ENCODE measurements around the gene CCDC92B. TPM values are rescaled to one million over a fixed set of nuclear protein-coding genes. Genes with fewer than 3 reads are reported as not detected.
A peak's percentile ranks its signal among the peaks of the same experiment; 100 is the strongest.

The CCDC92B gene
- total RNA-seq, 4 donors from 2014 or later: 0.48 to 0.82 (median 0.75) TPM; not detected in 1

GRCh38 chr17:2690165-2691068 lies 59.0 kb downstream of the CCDC92B start:
- 92% methylated on average over 53 of the region's 55 CpGs; no CpG with 5 or more reads in 1 of the 2 donors for WGBS, 2 donors (ENCODE audit: low coverage in 1 of 2)
- in situ Hi-C loops (cut with MboI; ENCODE audit: low pct_ligation_motif_present in 1 of 4, low pct_unique_long_range_greater_than_20kb in 1 of 4, low sequenced_read_pairs in 3 of 4): no loop called here
- H3K36me3 ChIP-seq: peaks cover 0 to 41% (median 10%) of the 10 kb centered on the region in 4 donors
- no peak for DNase-seq
- H3K9me3 ChIP-seq: no peaks in the 10 kb centered on the region
- peaks cover 0 to 8% (median 3%) of the 10 kb centered on the region in 4 donors for H3K4me1 ChIP-seq
- no peak for TF ChIP-seq EP300 (IDR thresholded peaks at IDR 0.05; ENCODE audit: low read depth)
- no peak for TF ChIP-seq POLR2A (IDR thresholded peaks at IDR 0.05)
- no peak for TF ChIP-seq CTCF (IDR thresholded peaks at IDR 0.05)
- TF ChIP-seq POLR2AphosphoS5 (IDR thresholded peaks at IDR 0.05): no peak
- H3K27me3 ChIP-seq: no peaks in the 10 kb centered on the region
- H3K4me3 ChIP-seq: no peak overlapping the region
- intact Hi-C loops (cut with DNase I; ENCODE audit: low total_unique reads): no loop called here
- H3K27ac ChIP-seq: no peak overlapping the region

- H3K4me3 ChIP-seq: no peak overlapping the region
- H3K27me3 ChIP-seq: no peaks in the 10 kb centered on the region
- H3K9me3 ChIP-seq: no peaks in the 10 kb centered on the region
- 66% methylated on average over 31 of the region's 40 CpGs; no CpG with 5 or more reads in 1 of the 2 donors for WGBS, 2 donors (ENCODE audit: low coverage in 1 of 2)
- in situ Hi-C loops (cut with MboI; ENCODE audit: low pct_ligation_motif_present in 1 of 4, low pct_unique_long_range_greater_than_20kb in 1 of 4, low sequenced_read_pairs in 3 of 4) (no loop called here), intact Hi-C loops (cut with DNase I; ENCODE audit: low total_unique reads) (no loop called here)
- no peak for DNase-seq
- TF ChIP-seq POLR2AphosphoS5 (IDR thresholded peaks at IDR 0.05) (no peak), POLR2A (IDR thresholded peaks at IDR 0.05) (no peak), CTCF (IDR thresholded peaks at IDR 0.05) (no peak), EP300 (IDR thresholded peaks at IDR 0.05; ENCODE audit: low read depth) (no peak)
- H3K27ac ChIP-seq: no peak overlapping the region
- peaks cover 0 to 35% (median 6%) of the 10 kb centered on the region in 4 donors for H3K36me3 ChIP-seq
- peaks cover 0 to 8% (median 3%) of the 10 kb centered on the region in 4 donors for H3K4me1 ChIP-seq
Measured at GRCh38 chr17:2689411-2690164, 59.9 kb downstream of the CCDC92B start.

- Histone ChIP-seq H3K27me3 (no peaks in the 10 kb centered on the region), H3K4me3 (no peak overlapping the region), H3K9me3 (no peaks in the 10 kb centered on the region), H3K27ac (peak overlapping the region in 1 of 4 donors; percentile 59), H3K36me3 (peaks cover 0 to 25% (median 5%) of the 10 kb centered on the region in 4 donors), H3K4me1 (peaks cover 0 to 14% (median 3%) of the 10 kb centered on the region in 4 donors)
- 58 to 74% methylated on average over 3 to 27 of the region's 27 CpGs for WGBS, 2 donors (ENCODE audit: low coverage in 1 of 2)
- TF ChIP-seq CTCF (IDR thresholded peaks at IDR 0.05): no peak
- TF ChIP-seq POLR2A (IDR thresholded peaks at IDR 0.05): no peak
- peak in 1 of 3 donors; percentile 37 for TF ChIP-seq POLR2AphosphoS5 (IDR thresholded peaks at IDR 0.05)
- in situ Hi-C loops (cut with MboI; ENCODE audit: low pct_ligation_motif_present in 1 of 4, low pct_unique_long_range_greater_than_20kb in 1 of 4, low sequenced_read_pairs in 3 of 4) (no loop called here), intact Hi-C loops (cut with DNase I; ENCODE audit: low total_unique reads) (no loop called here)
- DNase-seq: no peak
Measured at GRCh38 chr17:2688351-2689342, 60.8 kb downstream of the CCDC92B start.

Data from transverse colon (tissue), 4 donors.